Measurements from ENCODE around the gene ITPRID2.

DNA sequence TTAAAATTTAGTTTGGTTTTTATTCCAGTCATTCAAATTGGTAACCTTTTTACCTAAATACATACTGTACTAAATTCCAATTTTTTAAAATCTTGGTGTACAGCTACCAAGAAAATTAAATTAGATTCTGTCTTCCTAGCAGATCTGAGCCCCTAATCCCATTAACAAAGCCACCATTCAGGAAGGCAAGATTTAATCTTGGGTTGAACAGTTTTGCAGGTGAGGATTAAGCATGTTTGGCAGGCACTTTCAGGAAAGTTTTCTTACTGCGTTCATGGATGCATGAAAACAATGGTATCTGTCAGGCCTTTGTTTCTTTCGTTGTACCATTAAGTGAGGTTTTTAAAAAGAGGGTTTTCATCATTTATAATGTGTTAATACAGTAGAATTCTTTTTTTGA, 32.8 kb downstream of the ITPRID2 start:
- no peak for TF ChIP-seq SIN3A (IDR thresholded peaks at IDR 0.05; ENCODE audit: borderline replicate concordance, insufficient read depth, low read length)
- no peak for TF ChIP-seq REST (IDR thresholded peaks at IDR 0.05; ENCODE audit: insufficient read depth in 1 of 2, low read depth in 2 of 2, low read length in 2 of 2)
- no peak for TF ChIP-seq FOXP2 (optimal IDR thresholded peaks at IDR 0.05; ENCODE audit: borderline replicate concordance, extremely low read depth, extremely low read length, insufficient read depth)

Measured in PFSK-1 (cell line).